ENCODE data around the gene MEGF6.

Gene MEGF6

DNA sequence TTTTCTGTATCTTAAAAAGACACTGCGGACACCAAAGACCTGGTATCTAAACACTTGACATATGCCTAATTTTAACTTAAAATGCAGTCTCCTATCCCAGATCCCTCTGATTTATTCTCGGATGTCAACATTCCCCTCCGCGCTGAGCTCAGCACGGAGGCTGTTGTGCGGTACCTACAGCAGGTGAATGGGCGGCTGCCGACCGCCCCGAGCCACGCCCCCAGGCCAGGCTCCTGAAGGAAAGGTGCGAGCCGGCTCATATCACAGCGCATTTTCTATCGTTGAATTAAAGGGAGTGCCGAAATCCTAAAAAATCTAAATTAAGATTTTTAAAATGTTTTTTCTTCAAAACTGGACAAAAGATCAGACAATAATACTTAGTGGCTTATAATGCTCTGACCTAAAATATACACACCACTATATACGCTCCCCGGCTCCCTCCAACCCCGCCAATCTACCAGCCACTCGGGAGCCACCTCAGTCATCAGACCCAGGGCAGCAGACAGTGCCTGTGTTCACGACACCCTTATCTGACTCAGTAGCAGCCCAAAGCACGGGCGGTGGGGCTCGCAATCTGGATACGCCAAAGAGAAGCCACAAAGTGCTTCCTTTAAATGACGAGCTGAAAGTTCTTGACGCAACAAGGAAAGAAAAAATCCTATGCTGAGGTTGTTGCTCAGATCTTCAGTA lies 34.5 kb upstream of the MEGF6 start:
- in situ Hi-C loops (cut with MboI; ENCODE audit: low sequenced_read_pairs) = no loop called here

DNA sequence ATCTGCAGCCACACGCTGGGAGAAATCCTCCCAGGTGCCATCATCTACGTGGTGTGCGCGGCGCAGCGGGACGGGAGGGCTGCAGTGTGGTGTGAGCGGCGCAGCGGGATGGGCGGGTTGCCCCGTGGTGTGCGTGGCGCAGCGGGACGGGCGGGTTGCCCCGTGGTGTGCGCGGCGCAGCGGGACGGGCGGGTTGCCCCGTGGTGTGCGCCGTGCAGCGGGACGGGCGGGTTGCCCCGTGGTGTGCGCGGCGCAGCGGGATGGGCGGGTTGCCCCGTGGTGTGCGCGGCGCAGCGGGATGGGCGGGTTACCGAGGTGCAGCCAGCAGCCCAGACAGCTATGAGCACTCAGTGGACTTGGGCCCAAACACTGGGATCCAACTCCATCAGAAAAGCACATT lies 33.9 kb upstream of the MEGF6 start:
- in situ Hi-C loops (cut with MboI; ENCODE audit: low sequenced_read_pairs) = no loop called here

DNA sequence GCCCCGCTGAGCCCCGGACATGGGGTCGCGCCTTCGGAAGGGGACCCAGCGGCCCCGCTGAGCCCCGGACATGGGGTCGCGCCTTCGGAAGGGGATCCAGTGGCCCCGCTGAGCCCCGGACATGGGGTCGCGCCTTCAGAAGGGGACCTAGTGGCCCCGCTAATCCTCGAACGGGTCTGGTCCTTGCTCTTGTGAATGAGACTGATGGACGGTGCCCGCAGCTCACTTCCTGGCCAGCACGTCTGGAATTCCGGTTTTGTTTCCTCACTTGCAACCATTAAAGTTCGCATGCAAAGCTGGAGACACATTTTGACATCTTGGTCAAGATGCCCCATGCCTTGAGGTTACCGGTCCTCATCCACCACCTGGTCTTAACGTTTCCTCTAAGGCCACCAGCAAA lies 33.0 kb upstream of the MEGF6 start:
- in situ Hi-C loops (cut with MboI; ENCODE audit: low sequenced_read_pairs) = no loop called here

DNA sequence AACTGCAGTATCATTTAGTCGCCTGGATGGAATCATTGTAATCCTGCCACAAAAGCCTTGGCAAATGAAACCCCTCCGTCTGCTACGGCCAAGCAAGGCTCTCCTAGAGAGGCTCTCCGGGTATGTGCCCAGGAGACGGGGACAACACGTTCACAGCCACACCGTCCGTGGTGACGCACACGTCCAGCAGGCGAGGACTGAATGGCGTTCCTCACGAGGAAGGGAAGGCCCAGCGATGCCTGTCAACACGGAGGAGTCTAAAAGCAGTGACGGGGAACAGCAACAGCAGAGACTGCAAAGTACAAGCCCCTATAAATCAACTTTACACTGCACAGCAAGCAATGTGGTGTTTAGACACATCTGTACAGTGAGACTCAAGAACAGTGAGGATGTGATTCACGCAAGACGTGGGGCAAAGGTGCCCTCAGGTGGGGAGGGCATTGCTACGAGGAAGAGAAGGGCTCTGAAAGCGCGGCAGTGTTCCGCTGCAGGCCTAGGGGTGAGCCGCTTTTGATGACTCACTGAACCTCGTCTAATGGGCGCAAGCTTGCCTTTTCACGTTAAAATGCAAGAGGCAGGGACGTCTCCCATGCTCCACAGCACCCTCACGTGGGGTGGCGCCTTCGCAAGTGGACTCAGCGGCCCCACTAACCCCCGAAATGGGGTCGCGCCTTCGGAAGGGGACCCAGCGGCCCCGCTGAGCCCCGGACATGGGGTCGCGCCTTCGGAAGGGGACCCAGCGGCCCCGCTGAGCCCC lies 31.8 kb upstream of the MEGF6 start:
- in situ Hi-C loops (cut with MboI; ENCODE audit: low sequenced_read_pairs) = no loop called here

DNA sequence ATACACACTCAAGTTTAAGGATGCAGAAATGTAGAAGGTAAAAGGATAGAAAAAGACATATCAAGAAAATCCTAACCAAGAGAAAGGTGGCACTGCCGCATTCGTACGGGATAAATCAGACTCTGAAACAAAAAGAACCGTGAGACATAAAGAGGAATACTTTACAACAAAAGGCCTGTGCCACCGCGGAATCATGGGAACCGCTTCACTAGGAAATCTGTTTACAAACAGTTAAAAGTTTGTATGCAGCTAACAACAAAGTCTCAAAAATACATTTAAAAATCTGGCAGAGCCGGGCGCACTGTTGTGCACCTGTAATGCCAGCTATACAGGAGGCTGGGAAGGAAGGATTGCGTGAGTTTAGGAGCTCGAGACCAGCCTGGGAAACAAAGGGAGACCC lies 30.5 kb upstream of the MEGF6 start:
- in situ Hi-C loops (cut with MboI; ENCODE audit: low sequenced_read_pairs) = no loop called here

DNA sequence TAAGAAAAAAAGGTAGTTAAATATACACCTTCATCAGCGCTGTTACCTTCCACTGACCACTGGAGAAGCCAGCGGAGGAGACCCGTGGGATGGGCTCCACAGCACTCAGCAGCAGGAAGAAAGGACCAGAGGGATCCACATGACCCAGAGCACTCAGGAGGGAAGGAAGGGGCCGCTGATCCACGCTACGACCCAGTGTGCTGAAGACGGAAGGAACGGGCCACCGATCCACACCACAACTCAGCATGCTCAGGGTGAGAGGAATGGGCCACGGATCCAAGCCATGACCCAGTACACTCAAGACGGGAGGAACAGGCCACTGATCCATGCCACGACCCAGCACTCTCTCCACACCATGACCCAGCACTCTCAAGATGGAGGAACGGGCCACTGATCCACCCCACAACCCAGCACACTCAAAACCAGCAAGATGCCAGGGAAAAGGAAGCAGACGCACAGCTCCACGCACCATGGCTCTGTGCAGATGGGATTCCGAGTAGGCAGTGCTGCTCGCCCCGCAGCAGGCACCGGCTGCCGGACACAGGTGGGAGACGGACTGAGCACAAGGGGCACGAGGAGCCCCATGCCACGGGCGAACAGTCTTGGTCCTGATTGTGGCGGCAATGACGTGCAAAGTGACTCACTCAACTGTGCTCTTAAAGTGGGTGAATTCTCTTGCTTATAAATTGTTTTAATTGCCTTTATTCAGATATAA lies 29.9 kb upstream of the MEGF6 start:
- in situ Hi-C loops (cut with MboI; ENCODE audit: low sequenced_read_pairs) = no loop called here

DNA sequence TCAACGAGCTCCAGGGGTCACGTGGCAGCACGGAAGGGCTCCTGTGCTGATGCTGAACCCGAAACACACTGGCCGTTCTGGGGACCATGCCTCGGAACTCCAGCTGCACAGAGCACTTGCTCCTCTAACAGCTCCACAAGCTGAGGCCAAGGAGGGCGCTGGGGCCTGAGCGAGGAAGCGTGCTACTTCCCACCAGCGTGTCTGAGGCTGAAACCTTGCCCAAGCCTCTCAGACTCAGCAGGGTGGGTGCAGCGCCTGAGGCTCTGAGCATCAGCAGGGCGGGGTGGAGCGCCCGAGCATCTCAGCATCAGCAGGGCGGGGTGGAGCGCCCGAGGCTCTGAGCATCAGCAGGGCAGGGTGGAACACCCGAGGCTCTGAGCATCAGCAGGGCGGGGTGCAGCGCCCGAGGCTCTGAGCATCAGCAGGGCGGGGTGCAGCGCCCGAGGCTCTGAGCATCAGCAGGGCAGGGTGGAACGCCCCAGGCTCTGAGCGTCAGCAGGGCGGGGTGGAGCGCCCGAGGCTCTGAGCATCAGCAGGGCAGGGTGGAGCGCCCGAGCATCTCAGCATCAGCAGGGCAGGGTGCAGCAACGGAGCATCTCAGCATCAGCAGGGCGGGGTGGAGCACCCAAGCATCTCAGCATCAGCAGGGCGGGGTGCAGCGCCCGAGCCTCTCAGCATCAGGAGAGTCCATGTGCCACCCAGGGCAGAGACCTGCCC lies 29.0 kb upstream of the MEGF6 start:
- in situ Hi-C loops (cut with MboI; ENCODE audit: low sequenced_read_pairs) = no loop called here

DNA sequence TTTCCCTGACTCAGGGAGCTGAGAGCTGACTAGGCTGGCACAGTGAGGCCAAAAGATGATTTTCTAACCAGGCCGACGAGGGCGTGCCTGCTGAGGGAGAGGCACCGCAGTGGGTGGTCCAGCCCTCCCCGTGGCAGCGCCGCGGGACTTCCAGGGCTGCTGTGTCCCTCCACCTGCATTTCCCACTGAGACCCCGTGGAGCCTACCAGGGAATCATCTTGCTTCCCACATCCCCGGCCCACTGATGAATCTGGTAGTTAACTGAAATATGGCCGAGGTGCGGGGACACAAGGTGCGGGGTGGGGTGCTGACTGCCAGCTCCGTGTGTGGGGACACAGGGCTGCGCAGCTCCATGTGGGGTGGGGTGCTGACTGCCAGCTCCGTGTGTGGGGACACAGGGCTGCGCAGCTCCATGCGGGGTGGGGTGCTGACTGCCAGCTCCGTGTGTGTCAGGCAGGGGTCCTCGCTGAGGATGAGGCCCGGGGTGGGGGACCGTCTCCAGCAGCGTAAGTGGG lies 28.1 kb upstream of the MEGF6 start:
- in situ Hi-C loops (cut with MboI; ENCODE audit: low sequenced_read_pairs) = no loop called here

DNA sequence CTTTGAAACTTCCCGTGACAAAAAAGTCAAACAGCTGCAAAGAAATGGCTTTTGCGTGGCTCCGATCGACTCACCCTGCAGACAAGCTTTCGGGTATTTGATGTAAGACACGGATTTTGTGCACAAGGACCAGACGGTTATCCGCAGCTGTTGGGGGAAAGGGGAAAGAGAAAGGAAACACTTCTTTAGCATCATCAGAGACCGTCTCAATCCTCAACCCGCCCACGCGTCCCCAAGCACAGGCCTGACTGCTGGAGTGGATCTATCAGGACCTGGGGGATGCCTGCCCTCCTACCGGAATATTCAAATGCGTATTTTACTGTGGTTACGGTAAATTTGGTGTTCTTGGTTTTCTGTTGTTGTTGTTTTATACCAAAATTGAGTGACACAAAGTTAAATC lies 27.4 kb upstream of the MEGF6 start:
- in situ Hi-C loops (cut with MboI; ENCODE audit: low sequenced_read_pairs) = no loop called here

DNA sequence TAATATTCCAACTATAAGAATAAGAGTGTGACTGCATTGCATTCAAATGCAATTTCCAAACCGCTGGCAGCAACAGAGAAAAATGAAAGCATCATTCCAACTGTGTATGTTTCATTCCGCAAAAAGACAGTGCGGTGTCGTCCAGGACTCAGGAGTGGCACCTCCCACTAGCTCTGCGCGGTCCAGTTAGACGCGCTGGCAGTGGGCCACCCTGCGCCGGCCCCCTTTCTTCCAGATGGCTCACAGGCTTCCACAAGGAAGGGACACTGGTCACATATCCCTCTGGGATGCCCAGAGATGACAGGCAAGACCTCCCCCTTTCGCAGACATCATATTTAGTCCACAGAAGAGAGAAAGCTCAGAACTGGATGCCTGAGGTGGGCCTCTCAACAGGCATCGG lies 26.7 kb upstream of the MEGF6 start:
- in situ Hi-C loops (cut with MboI; ENCODE audit: low sequenced_read_pairs) = no loop called here

DNA sequence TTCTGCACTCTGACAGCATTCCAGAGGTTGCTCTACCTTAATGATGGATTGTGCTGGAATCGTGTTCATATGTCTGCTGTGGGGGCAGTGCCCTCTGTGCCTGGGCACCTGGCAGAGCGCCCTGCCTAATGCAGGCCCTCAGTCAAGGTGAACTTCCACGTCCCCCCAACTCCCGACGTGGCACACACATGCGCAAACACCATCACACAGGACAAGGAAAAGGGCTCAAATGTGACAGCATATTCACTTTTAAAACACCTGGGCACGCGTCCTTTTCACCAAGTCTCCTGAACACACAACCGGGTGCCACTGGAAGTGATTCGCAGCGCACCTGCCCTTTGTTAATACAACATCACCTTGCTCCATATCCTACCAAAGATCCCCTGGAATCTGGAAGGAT lies 25.2 kb upstream of the MEGF6 start:
- in situ Hi-C loops (cut with MboI; ENCODE audit: low sequenced_read_pairs) = no loop called here

DNA sequence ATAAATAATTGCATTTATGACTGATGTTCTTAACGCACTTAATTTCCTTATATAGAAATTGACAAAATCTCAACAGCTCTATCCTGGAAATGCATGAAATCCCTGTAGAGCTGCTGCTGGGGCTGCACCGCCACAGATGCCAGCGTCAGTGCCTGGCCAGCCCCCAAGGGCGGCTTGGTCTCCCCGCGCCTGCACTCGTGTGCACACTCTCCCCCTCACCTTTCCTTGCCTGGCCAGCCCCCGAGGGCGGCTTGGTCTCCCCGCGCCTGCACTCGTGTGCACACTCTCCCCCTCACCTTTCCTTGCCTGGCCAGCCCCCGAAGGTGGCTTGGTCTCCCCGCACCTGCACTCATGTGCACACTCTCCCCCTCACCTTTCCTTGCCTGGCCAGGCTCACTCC lies 24.8 kb upstream of the MEGF6 start:
- in situ Hi-C loops (cut with MboI; ENCODE audit: low sequenced_read_pairs) = no loop called here

DNA sequence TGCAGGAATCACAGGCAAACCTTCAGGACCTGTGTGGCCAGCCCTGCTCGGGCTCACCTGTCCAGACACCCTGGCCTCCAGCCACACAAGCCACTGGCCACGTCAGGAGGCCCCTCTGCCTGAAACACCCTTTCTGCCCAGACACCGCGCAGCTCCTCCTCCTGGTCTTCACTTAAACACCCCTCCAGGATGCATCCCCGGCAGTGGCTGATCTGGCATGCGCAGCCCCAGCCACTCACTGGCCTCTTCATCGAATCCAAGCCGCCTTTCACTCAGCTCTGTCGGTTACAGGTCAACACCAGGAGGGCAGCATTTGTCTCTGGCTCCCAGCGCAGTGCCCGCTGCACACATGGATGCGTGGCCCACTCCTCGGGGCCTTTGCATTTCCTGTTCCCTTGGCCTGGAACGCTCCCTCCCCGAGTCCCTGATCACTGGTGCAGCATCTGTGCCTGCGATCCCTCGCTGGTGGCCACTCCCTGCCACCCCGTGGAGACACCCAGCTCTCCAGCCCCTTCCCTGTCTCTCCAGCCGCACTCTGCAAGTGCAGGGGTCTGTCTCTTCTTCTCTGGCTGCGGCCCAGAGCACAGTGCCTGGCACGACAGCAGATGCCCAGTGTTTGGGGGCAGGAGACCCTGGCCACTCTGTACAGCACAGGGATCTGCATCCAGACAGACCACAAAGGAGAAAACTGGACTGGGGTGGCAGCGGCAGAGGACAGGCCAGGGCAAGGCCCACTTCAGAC lies 22.9 kb upstream of the MEGF6 start:
- in situ Hi-C loops (cut with MboI; ENCODE audit: low sequenced_read_pairs) = no loop called here

DNA sequence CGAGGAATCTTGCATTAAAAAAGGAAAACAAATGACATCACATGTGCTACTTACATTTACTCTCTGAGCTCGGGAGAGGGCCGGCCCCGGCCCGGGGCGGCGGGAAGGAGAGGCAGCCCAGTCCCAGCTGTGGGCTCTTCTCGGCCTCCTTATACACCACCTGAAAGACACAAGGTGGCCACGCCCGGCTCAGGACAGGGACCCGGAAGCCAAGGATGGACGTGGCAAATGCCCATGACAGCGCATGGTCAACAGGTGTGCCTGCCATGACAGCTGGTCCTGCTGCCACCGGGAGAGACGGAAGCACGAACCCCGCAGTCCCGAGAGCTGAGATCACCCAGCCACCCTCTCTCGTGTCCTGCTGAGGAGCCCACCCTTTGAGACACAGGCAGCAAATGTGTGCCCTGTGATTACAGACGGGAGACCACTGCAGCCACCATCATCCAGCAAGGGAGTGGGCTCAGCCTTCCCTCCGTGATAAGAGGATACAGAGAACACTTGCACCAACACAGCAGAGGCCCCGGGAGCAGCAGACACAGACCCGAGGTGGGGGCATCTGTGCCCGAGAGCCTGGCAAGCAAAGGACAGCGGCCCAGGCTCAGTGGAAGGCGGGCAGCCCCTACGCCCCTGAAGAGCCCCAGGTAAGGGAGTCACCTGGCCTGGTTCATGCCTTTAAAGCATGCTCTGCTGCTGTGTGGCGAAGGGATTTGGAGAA lies 22.2 kb upstream of the MEGF6 start:
- in situ Hi-C loops (cut with MboI; ENCODE audit: low sequenced_read_pairs) = no loop called here

DNA sequence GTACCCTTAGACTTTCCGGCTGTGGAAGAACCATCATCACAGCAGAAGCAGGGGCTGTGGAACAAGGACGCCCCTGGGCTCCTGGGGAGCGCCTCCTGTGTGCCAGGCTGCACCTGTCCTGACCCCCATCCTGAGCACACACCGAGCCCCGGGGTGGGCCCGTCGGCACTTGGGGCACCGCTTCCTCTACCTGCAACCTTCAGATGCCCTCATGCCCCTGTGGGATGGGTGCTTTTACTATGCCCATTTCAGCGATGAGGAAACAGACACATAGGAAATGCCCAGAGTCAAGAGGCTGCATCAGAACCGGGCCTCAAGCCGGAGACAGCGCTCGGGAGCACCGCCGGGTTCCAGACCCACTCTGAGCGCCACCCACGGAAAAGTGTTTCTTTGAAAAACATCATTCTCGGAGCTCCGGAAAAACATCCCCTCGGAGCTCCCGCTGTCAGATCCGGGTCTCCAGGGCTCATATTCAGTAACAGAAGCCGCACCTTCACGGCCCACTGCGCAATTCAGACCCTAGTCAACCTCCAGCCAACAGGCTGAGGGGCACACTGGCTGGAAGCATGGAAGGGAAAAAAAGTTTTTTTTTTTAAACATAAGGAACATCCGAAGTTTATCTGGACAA lies 21.5 kb upstream of the MEGF6 start:
- in situ Hi-C loops (cut with MboI; ENCODE audit: low sequenced_read_pairs) = no loop called here

DNA sequence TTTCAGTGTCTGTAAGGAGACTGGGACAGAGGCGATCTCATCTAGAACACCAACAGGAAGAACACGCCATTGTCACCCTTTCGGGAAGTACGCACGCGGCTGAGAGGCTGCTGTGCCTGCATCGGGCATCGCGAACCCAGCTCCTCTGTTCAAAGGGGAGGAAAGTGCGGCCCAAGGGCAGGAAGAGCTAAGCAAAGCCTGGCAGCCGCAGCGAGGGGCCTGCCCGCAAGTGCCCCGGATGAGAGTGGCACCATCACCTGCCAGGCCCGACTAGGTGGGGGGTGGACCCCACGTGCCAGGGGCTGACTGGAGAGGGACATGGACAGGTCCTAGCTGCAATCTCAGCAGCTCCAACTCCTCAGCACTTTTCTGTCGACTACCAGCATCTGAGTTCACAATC lies 21.0 kb upstream of the MEGF6 start:
- in situ Hi-C loops (cut with MboI; ENCODE audit: low sequenced_read_pairs) = no loop called here

DNA sequence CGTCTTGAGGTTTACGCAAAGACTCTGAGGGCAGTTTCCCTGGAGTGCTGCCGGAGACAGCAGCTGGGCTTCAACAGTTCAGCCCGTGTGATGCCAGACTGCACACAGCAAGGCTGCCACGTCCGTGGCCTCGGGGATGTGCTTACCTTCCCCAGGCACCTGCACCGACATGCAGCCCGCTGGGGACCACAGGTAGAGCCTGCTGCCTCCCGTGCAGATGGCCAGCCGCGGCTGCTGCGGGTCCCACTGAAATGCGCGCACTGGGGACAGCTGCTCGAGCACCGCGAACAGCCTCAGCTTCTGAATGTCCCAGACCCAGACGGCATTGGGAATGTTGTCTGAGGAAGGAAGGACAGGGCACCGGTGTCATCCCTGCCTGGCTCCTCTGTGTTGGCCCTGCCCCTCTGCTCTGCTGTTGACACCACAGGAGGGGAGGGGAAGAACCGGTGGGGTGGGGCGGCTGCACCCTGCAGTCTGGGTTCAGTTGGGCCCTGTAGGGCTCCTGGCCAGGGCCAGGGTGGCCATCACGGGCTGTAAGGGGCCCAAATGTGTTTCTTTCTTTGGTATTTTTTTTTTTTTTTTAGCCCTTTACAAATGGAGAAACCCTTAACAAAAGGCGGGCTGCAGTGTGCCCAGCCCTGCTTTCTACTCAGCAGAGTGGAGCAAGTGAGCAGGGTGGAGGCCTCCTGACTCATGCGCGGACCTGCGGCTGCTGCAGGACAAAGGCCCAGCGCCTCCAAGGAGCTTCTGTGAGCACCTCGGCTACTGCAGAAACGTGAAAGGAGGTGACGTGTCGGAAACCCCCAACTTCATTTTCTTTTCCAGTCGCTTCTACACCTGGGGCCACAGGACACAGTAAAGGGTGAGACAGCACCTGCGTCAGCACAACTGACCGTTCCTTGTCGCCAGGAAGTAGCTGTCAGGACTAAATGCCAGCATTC lies 20.3 kb upstream of the MEGF6 start:
- in situ Hi-C loops (cut with MboI; ENCODE audit: low sequenced_read_pairs) = no loop called here

DNA sequence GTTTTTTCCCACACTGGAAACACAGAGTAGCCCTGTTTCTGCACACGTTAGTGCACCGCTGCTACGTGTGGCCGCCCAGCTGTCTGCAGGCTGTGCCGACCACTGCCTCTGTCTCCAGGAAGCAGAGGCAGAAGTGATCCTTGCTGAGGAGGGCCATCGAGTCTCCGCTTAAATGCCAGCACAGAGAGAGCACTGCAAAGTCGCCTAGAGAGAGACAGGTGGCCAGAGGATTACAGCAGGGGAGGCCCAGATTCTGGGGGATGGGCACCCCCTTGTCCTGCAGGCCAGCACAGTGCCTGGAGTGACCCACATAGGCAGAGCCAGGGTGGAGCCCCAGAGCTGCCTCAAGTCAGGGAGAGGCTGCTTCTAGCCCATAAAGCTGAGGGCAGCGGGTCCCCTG lies 19.6 kb upstream of the MEGF6 start:
- in situ Hi-C loops (cut with MboI; ENCODE audit: low sequenced_read_pairs) = no loop called here
